ENCODE measurements around the gene CNKSR1.
A peak's percentile ranks its signal among the peaks of the same experiment; 100 is the strongest.

DNA sequence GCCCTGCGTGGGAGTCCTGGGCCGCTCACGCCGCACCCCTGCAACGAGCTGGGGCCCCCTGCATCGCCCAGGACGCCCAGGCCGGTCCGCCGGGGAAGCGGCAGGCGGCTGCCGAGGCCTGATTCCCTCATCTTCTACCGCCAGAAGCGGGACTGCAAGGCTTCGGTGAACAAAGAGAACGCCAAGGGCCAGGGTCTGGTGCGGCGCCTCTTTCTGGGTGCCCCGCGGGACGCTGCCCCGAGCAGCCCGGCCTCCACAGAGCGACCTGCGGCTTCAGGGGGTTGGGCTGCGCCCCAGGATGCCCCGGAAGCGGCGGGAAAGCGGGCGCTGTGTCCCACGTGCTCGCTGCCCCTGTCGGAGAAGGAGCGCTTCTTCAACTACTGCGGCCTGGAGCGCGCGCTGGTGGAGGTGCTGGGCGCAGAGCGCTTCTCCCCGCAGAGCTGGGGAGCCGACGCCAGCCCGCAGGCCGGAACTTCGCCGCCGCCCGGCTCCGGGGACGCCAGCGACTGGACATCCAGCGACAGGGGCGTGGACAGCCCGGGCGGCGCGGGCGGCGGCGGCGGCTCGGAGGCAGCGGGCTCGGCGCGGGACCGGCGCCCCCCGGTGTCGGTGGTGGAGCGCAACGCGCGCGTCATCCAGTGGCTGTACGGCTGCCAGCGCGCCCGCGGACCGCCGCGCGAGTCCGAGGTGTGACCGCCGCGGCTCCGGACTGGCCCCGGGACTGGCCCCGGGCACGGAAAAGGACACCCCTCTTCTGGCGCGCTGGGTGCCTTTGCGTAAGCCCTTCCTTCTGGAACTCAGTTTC is 15.7 kb upstream of the CNKSR1 start:
- TF ChIP-seq, protein P1, sequence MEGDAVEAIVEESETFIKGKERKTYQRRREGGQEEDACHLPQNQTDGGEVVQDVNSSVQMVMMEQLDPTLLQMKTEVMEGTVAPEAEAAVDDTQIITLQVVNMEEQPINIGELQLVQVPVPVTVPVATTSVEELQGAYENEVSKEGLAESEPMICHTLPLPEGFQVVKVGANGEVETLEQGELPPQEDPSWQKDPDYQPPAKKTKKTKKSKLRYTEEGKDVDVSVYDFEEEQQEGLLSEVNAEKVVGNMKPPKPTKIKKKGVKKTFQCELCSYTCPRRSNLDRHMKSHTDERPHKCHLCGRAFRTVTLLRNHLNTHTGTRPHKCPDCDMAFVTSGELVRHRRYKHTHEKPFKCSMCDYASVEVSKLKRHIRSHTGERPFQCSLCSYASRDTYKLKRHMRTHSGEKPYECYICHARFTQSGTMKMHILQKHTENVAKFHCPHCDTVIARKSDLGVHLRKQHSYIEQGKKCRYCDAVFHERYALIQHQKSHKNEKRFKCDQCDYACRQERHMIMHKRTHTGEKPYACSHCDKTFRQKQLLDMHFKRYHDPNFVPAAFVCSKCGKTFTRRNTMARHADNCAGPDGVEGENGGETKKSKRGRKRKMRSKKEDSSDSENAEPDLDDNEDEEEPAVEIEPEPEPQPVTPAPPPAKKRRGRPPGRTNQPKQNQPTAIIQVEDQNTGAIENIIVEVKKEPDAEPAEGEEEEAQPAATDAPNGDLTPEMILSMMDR (IDR thresholded peaks at IDR 0.05) = no peak
- TF ChIP-seq FOXP1 (CRISPR knock-in tag; IDR thresholded peaks at IDR 0.05; ENCODE audit: borderline replicate concordance) (peak; percentile 93; the same call in 1 of the 2 replicates), NFYB (CRISPR knock-in tag; conservative IDR thresholded peaks at IDR 0.05; ENCODE audit: low read depth) (0 out of 2 replicates have a peak, but pooled peaks have one; percentile 30), CBFB (CRISPR knock-in tag; IDR thresholded peaks at IDR 0.05; ENCODE audit: low read depth) (no peak), ZNF423 (CRISPR knock-in tag; IDR thresholded peaks at IDR 0.05) (peak; percentile 58; the same call in 1 of the 2 replicates), ELF4 (CRISPR knock-in tag; IDR thresholded peaks at IDR 0.05; ENCODE audit: low read depth) (peak; percentile 87; the same call in 1 of the 2 replicates), ATF1 (CRISPR knock-in tag; IDR thresholded peaks at IDR 0.05) (0 out of 2 replicates have a peak, but pooled peaks have one; percentile 60), ZNF232 (CRISPR knock-in tag; IDR thresholded peaks at IDR 0.05) (peak; percentile 90), ZNF416 (CRISPR knock-in tag; IDR thresholded peaks at IDR 0.05) (no peak), NR2C2 (CRISPR knock-in tag; IDR thresholded peaks at IDR 0.05) (peak; percentile 60), FOXJ3 (CRISPR knock-in tag; IDR thresholded peaks at IDR 0.05; ENCODE audit: borderline replicate concordance) (no peak)
- TF ChIP-seq, protein P2, sequence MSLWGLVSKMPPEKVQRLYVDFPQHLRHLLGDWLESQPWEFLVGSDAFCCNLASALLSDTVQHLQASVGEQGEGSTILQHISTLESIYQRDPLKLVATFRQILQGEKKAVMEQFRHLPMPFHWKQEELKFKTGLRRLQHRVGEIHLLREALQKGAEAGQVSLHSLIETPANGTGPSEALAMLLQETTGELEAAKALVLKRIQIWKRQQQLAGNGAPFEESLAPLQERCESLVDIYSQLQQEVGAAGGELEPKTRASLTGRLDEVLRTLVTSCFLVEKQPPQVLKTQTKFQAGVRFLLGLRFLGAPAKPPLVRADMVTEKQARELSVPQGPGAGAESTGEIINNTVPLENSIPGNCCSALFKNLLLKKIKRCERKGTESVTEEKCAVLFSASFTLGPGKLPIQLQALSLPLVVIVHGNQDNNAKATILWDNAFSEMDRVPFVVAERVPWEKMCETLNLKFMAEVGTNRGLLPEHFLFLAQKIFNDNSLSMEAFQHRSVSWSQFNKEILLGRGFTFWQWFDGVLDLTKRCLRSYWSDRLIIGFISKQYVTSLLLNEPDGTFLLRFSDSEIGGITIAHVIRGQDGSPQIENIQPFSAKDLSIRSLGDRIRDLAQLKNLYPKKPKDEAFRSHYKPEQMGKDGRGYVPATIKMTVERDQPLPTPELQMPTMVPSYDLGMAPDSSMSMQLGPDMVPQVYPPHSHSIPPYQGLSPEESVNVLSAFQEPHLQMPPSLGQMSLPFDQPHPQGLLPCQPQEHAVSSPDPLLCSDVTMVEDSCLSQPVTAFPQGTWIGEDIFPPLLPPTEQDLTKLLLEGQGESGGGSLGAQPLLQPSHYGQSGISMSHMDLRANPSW (CRISPR knock-in tag; conservative IDR thresholded peaks at IDR 0.05; ENCODE audit: low read depth) = no peak
- TF ChIP-seq, protein P3, sequence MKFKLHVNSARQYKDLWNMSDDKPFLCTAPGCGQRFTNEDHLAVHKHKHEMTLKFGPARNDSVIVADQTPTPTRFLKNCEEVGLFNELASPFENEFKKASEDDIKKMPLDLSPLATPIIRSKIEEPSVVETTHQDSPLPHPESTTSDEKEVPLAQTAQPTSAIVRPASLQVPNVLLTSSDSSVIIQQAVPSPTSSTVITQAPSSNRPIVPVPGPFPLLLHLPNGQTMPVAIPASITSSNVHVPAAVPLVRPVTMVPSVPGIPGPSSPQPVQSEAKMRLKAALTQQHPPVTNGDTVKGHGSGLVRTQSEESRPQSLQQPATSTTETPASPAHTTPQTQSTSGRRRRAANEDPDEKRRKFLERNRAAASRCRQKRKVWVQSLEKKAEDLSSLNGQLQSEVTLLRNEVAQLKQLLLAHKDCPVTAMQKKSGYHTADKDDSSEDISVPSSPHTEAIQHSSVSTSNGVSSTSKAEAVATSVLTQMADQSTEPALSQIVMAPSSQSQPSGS (CRISPR knock-in tag; IDR thresholded peaks at IDR 0.05; ENCODE audit: borderline replicate concordance, low read depth) = no peak
